GM23338 (cell line): ENCODE data around the gene POLD4. TPM values are rescaled to one million over a fixed set of nuclear protein-coding genes. Genes with fewer than 3 reads are reported as not detected.

Source experiments
- ATAC-seq: fragments of 200-7000 bp; cut with Tn5 transposase; 3 replicates; pipeline ENCODE4 v1.9.1; 2020
- DNase-seq: peaks from one replicate; pipeline ENCODE4 v3.0.0-alpha.2; 2015; ENCODE audit warnings: low spot score
- H2AFZ ChIP-seq: fragments of 200-600 bp; sonication (generic); 2 replicates; pipeline ENCODE4 v1.8.0; 2016; ENCODE audit warnings: antibody characterized with exemption, mild to moderate bottlenecking, moderate library complexity
- H3F3A ChIP-seq: fragments of 200-600 bp; sonication (generic); replicated peaks from 2 replicates; pipeline ENCODE4 v1.8.0; 2017; ENCODE audit warnings: antibody characterized with exemption, mixed run types, low read depth
- H3K27ac ChIP-seq: fragments of 200-600 bp; sonication (generic); 2 replicates; pipeline ENCODE4 v1.6.1; 2016; ENCODE audit warnings: low read depth
- H3K27me3 ChIP-seq: fragments of 200-600 bp; sonication (generic); 2 replicates; pipeline ENCODE4 v1.8.0; 2016; ENCODE audit warnings: mild to moderate bottlenecking, mixed run types, moderate library complexity; ENCODE audit not compliant: insufficient read depth
- H3K36me3 ChIP-seq: fragments of 200-600 bp; sonication (generic); 2 replicates; pipeline ENCODE4 v1.8.0; 2016; ENCODE audit warnings: mild to moderate bottlenecking; ENCODE audit not compliant: insufficient read depth
- H3K4me1 ChIP-seq: fragments of 200-600 bp; sonication (generic); 2 replicates; pipeline ENCODE4 v1.8.0; 2016; ENCODE audit warnings: mild to moderate bottlenecking, moderate library complexity; ENCODE audit not compliant: insufficient read depth
- H3K4me2 ChIP-seq: fragments of 200-600 bp; sonication (generic); 2 replicates; pipeline ENCODE4 v1.7.1; 2017; ENCODE audit warnings: mixed run types
- H3K4me3 ChIP-seq: fragments of 200-600 bp; sonication (generic); 2 replicates; pipeline ENCODE4 v1.6.1; 2016; ENCODE audit warnings: mixed run types
- H3K79me2 ChIP-seq: fragments of 200-600 bp; sonication (generic); replicated peaks from 2 replicates; pipeline ENCODE4 v1.8.0; 2017; ENCODE audit warnings: mild to moderate bottlenecking; ENCODE audit not compliant: insufficient read depth
- H3K9me2 ChIP-seq: fragments of 200-600 bp; sonication (generic); 2 replicates; pipeline ENCODE4 v1.8.0; 2017; ENCODE audit not compliant: insufficient read depth
- H4K20me1 ChIP-seq: fragments of 200-600 bp; sonication (generic); replicated peaks from 2 replicates; pipeline ENCODE4 v1.8.0; 2017; ENCODE audit warnings: mild to moderate bottlenecking; ENCODE audit not compliant: insufficient read depth
- H3K27ac Mint-ChIP-seq: 2 replicates; pipeline ENCODE4 v1.8.0; 2020; ENCODE audit warnings: inconsistent platforms, mild to moderate bottlenecking, moderate library complexity, mixed read lengths
- H3K27me3 Mint-ChIP-seq: 3 replicates; pipeline ENCODE4 v1.8.0; 2022; ENCODE audit warnings: low read depth, mild to moderate bottlenecking, moderate library complexity, mixed read lengths, inconsistent platforms; ENCODE audit not compliant: insufficient read depth, poor library complexity
- H3K36me3 Mint-ChIP-seq: 3 replicates; pipeline ENCODE4 v1.8.0; 2021; ENCODE audit warnings: low read depth, mild to moderate bottlenecking, inconsistent platforms, moderate library complexity, mixed read lengths
- H3K4me1 Mint-ChIP-seq: 3 replicates; pipeline ENCODE4 v1.8.0; 2020; ENCODE audit warnings: mild to moderate bottlenecking, inconsistent platforms, mixed read lengths
- H3K4me3 Mint-ChIP-seq: 3 replicates; pipeline ENCODE4 v1.8.0; 2021; ENCODE audit warnings: moderate library complexity, mild to moderate bottlenecking, inconsistent platforms, mixed read lengths
- H3K9me3 Mint-ChIP-seq: 3 replicates; pipeline ENCODE4 v1.8.0; 2020; ENCODE audit warnings: moderate library complexity, mild to moderate bottlenecking, inconsistent platforms, mixed read lengths
- CREB1 ChIP-seq: fragments of 250-450 bp; sonication (Bioruptor Pico); IDR thresholded peaks from 2 replicates; pipeline ENCODE4 v1.5.0; 2020; ENCODE audit warnings: low read depth, mild to moderate bottlenecking, moderate library complexity
- CTCF ChIP-seq, 2 experiments: fragments of 200-600 bp in 1 of 2; sonication (generic) in 1 of 2; conservative IDR thresholded peaks; 2 replicates each; pipeline versions ENCODE4 v1.5.1 to v1.6.1; 2016 to 2017; ENCODE audit warnings: antibody characterized with exemption in 2 of 2, low read depth in 2 of 2, mild to moderate bottlenecking in 2 of 2, moderate library complexity in 1 of 2
- EZH2 ChIP-seq: fragments of 200-600 bp; sonication (generic); IDR thresholded peaks from one replicate; pipeline ENCODE4 v1.8.0; 2017; ENCODE audit warnings: antibody characterized with exemption, mild to moderate bottlenecking, low read depth; ENCODE audit not compliant: unreplicated experiment
- EZH2phosphoT487 ChIP-seq: fragments of 200-600 bp; sonication (generic); IDR thresholded peaks from one replicate; pipeline ENCODE4 v1.8.1; 2018; ENCODE audit warnings: antibody characterized with exemption; ENCODE audit not compliant: unreplicated experiment
- NANOG ChIP-seq: IDR thresholded peaks from 2 replicates; pipeline ENCODE4 v1.6.1; 2016; ENCODE audit warnings: antibody characterized with exemption, borderline replicate concordance
- POLR2AphosphoS5 ChIP-seq: IDR thresholded peaks from 2 replicates; pipeline ENCODE4 v1.6.1; 2016; ENCODE audit warnings: antibody characterized with exemption, low read depth
- STAT1 ChIP-seq: IDR thresholded peaks from one replicate; pipeline ENCODE4 v1.6.1; 2016; ENCODE audit warnings: antibody characterized with exemption; ENCODE audit not compliant: unreplicated experiment
- polyA plus RNA-seq: library from polyadenylated mRNA; unstranded; fragments of >200 nt; fragmentation: Nextera tagmentation; extraction: Ambion mirVana; gene quantifications from 2 replicates; pipeline ENCODE4 v1.2.1, GENCODE V29; 2016
- total RNA-seq: library from RNA; depleted of rRNA; stranded (reverse); fragments of >200 nt; shearing (Covaris generic); gene quantifications from 2 replicates; pipeline ENCODE4 v1.2.3, GENCODE V29; 2014
- TF ChIP-seq, protein P1 (sequence below): fragments of 250-450 bp; sonication (Bioruptor Pico); IDR thresholded peaks from 2 replicates; pipeline ENCODE4 v1.5.0; 2020; ENCODE audit warnings: mild to moderate bottlenecking, moderate library complexity

Gene POLD4
- total and polyA plus RNA-seq, 2 experiments from 2014 or later = 16.2 to 23.0 TPM

- Histone ChIP-seq H3K4me2 (peak overlapping the region; percentile 96), H4K20me1 (no peaks in the 10 kb centered on the region), H3K4me1 (peaks cover 15% of the 10 kb centered on the region; the same call in 1 of the 2 replicates), H2AFZ (peak overlapping the region; percentile 90), H3K4me3 (peak overlapping the region; percentile 87), H3K27me3 (no peaks in the 10 kb centered on the region), H3K27ac (no peak overlapping the region), H3K9me2 (no peaks in the 10 kb centered on the region), H3K79me2 (no peaks in the 10 kb centered on the region), H3F3A (peaks cover 4% of the 10 kb centered on the region; the same call in 1 of the 2 replicates), H3K36me3 (no peaks in the 10 kb centered on the region)
- H3K4me3 Mint-ChIP-seq = peak overlapping the region; percentile 75; the same call in 2 of the 3 replicates
- DNase-seq = peak; percentile 43
- peaks cover 11% of the 10 kb centered on the region for H3K27me3 Mint-ChIP-seq
- H3K27ac Mint-ChIP-seq = no peak overlapping the region
- ATAC-seq = peak; percentile 29
- H3K36me3 Mint-ChIP-seq = no peaks in the 10 kb centered on the region; the same call in 2 of the 3 replicates
- H3K4me1 Mint-ChIP-seq = peaks cover 3% of the 10 kb centered on the region; the same call in 1 of the 3 replicates
- no peaks in the 10 kb centered on the region for H3K9me3 Mint-ChIP-seq
- TF ChIP-seq POLR2AphosphoS5 = no peak
- TF ChIP-seq STAT1 = no peak
- no peak for TF ChIP-seq CREB1
- TF ChIP-seq, protein P1, sequence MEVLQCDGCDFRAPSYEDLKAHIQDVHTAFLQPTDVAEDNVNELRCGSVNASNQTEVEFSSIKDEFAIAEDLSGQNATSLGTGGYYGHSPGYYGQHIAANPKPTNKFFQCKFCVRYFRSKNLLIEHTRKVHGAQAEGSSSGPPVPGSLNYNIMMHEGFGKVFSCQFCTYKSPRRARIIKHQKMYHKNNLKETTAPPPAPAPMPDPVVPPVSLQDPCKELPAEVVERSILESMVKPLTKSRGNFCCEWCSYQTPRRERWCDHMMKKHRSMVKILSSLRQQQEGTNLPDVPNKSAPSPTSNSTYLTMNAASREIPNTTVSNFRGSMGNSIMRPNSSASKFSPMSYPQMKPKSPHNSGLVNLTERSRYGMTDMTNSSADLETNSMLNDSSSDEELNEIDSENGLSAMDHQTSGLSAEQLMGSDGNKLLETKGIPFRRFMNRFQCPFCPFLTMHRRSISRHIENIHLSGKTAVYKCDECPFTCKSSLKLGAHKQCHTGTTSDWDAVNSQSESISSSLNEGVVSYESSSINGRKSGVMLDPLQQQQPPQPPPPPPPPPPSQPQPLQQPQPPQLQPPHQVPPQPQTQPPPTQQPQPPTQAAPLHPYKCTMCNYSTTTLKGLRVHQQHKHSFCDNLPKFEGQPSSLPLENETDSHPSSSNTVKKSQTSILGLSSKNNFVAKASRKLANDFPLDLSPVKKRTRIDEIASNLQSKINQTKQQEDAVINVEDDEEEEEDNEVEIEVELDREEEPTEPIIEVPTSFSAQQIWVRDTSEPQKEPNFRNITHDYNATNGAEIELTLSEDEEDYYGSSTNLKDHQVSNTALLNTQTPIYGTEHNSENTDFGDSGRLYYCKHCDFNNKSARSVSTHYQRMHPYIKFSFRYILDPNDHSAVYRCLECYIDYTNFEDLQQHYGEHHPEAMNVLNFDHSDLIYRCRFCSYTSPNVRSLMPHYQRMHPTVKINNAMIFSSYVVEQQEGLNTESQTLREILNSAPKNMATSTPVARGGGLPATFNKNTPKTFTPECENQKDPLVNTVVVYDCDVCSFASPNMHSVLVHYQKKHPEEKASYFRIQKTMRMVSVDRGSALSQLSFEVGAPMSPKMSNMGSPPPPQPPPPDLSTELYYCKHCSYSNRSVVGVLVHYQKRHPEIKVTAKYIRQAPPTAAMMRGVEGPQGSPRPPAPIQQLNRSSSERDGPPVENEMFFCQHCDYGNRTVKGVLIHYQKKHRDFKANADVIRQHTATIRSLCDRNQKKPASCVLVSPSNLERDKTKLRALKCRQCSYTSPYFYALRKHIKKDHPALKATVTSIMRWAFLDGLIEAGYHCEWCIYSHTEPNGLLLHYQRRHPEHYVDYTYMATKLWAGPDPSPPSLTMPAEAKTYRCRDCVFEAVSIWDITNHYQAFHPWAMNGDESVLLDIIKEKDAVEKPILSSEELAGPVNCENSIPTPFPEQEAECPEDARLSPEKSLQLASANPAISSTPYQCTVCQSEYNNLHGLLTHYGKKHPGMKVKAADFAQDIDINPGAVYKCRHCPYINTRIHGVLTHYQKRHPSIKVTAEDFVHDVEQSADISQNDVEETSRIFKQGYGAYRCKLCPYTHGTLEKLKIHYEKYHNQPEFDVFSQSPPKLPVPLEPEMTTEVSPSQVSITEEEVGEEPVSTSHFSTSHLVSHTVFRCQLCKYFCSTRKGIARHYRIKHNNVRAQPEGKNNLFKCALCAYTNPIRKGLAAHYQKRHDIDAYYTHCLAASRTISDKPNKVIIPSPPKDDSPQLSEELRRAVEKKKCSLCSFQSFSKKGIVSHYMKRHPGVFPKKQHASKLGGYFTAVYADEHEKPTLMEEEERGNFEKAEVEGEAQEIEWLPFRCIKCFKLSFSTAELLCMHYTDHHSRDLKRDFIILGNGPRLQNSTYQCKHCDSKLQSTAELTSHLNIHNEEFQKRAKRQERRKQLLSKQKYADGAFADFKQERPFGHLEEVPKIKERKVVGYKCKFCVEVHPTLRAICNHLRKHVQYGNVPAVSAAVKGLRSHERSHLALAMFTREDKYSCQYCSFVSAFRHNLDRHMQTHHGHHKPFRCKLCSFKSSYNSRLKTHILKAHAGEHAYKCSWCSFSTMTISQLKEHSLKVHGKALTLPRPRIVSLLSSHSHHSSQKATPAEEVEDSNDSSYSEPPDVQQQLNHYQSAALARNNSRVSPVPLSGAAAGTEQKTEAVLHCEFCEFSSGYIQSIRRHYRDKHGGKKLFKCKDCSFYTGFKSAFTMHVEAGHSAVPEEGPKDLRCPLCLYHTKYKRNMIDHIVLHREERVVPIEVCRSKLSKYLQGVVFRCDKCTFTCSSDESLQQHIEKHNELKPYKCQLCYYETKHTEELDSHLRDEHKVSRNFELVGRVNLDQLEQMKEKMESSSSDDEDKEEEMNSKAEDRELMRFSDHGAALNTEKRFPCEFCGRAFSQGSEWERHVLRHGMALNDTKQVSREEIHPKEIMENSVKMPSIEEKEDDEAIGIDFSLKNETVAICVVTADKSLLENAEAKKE (CRISPR knock-in tag) = no peak
- TF ChIP-seq NANOG = no peak
- TF ChIP-seq EZH2 = no peak
- TF ChIP-seq CTCF (conservative IDR thresholded peaks at IDR 0.05; ENCODE audit: low read depth in 2 of 2) = no peak
- TF ChIP-seq EZH2phosphoT487 = no peak
Measured at GRCh38 chr11:67303835-67304411, 49.4 kb downstream of the POLD4 start.
